ENCODE results near the gene TMEM81.

The TMEM81 gene

GRCh38 chr1:205058853-205059252 is 25.4 kb downstream of the TMEM81 start:
- no peak for DNase-seq (ENCODE audit: low read depth)

DNA sequence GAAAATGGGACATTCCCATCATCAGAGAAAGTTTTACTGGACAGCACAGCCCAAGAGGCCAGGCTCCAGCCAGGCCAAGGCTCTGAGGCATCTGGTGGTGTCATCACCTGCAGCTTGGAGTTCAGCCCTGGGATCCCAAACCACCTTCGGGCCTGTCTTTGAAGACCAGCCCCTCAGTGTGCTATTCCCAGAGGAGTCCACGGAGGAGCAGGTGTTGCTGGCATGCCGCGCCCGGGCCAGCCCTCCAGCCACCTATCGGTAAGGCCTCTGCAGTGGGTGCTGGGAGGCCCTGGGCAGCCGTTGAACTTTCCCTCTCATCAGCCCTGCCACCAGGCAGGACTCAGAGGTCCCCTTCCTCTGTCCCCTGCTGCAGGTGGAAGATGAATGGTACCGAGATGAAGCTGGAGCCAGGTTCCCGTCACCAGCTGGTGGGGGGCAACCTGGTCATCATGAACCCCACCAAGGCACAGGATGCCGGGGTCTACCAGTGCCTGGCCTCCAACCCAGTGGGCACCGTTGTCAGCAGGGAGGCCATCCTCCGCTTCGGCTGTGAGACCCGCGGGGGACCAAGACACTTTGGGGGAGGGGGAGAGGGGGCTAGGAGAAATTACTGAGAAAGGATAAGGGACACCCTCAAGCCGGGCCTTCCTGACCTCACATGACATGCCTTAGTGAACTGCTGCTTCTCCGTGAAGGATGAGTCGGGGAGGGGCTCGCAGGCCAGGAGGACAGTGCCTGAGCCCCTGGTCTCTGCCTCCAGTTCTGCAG is 26.3 kb downstream of the TMEM81 start:
- no peak for DNase-seq (ENCODE audit: low read depth)

- DNase-seq (ENCODE audit: low read depth) = no peak
Observed at GRCh38 chr1:205056956-205057568, 27.2 kb downstream of the TMEM81 start.

DNA sequence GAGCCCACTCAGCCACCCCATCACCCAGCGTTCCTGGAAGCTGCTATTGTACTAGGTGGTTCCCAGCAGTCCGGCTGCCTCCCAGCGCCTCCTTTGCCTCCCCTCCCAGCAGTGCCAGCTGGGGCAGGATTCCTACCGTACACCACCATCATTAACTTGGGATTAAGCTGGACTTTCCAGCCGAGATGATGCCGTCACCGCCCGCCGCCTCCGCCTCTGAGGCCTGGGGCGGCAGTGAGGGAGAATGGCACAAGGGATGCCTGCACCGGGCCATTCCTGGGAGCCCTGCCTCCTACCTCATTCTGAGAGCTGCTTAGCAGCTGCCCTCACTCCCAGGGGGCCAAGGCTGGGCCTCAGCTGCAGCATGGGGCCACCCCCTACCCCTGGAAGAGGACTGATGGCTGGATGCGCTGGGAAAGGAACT is 28.1 kb downstream of the TMEM81 start:
- no peak for DNase-seq (ENCODE audit: low read depth)

- DNase-seq (ENCODE audit: low read depth) = no peak
Observed at GRCh38 chr1:205054013-205054412, 30.2 kb downstream of the TMEM81 start.

DNA sequence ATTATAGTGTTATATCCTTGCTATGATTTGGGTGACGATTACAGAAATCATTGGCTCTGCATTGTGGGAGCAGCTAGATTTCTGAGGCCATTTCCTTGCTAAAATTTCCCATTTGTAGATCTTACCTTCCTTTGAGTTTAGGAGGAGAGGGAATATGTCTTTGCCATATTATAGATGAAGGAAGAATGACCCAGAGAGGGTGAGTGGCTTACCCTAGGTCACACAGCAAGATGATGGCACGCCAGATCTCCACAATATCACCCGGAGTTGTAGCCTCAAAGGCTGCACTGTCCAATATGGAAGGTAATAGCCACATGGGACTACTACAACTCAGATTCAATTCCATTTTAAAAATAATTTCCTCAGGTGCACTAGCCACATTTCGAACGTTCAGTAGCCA is 31.0 kb downstream of the TMEM81 start:
- no peak for DNase-seq (ENCODE audit: low read depth)

GRCh38 chr1:205052690-205053089 is 31.6 kb downstream of the TMEM81 start:
- no peak for DNase-seq (ENCODE audit: low read depth)

DNA sequence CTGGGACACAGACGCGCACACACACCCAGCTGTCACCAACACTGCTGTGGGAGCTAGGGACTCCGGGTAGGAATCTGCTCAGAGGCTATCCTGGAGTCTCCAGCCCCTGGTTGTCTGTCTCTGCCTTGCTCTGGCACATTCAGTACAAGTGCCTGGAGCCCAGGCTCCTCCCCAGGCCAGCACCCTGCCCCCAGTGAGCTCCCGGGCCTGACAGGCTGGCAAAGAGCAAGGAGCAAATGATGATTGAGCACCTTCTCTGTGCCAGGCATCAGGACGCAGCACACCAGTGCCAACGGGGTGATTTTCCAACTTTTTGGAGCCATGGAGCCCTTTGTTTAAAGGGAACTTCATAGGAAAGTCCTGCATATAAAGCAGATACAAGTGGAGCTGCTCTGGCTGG is 34.8 kb downstream of the TMEM81 start:
- no peak for DNase-seq (ENCODE audit: low read depth)

- no peak for DNase-seq (ENCODE audit: low read depth)
Observed at GRCh38 chr1:205048382-205048781, 35.9 kb downstream of the TMEM81 start.

GRCh38 chr1:205047764-205048231 is 36.5 kb downstream of the TMEM81 start:
- no peak for DNase-seq (ENCODE audit: low read depth)

DNA sequence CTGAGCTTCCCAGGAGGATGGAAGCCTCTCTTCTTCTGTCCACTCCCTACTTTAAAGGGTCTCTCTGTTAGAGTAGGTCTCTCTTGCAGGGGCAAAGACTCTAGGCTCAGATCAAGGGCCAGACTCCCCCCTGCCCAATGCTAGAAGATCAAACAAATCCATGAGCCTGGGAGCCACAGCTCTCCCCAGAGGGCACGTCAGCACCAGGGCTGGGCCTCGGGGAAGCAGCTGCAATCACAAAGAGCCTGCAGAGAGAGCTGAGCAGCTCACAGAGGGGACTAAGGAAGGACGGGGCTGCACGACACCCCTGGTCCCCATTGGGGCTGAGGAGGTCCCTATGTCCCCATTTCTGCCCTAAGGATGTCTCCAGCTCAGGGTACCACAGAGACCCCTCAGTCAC is 37.4 kb downstream of the TMEM81 start:
- no peak for DNase-seq (ENCODE audit: low read depth)

DNA sequence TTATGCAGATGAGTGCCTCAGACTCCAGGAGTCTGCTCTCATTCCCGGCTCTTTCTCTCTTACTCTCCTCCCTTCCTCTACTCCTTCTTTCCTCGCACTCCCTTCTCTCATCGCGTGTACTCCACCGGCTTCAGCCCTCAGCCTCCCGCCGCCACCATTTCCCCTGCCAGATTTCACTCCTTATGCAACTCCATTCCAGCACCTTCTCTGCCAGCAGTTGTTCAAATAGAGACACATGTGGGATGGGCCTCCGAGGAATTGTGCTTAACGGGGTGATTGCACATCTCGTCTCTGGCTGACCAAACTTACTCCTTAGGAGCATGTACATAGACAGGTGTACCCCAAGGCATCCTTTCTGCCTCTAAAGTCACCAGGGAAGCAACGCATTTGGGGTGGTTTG is 39.1 kb downstream of the TMEM81 start:
- no peak for DNase-seq (ENCODE audit: low read depth)

DNA sequence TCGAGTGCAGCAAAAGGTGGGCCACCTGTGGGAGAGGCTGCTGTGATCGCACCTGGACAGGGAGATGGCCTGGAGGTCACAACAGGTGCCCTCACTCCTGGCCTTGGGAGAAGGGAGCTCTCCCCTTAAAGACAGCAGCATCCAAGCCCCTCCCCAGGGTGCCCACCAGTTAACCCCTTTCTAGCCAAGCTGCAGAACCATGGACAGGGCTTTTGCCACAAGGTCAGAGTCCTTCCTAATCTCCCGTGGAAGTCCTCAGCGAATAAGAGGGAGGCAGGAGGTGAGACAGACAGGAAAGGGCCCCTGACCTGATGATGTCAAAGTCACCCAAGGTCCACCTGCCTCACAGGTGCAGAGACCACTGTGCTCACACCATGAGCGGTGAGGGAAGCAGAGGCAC is 39.5 kb downstream of the TMEM81 start:
- DNase-seq (ENCODE audit: low read depth) = no peak

DNA sequence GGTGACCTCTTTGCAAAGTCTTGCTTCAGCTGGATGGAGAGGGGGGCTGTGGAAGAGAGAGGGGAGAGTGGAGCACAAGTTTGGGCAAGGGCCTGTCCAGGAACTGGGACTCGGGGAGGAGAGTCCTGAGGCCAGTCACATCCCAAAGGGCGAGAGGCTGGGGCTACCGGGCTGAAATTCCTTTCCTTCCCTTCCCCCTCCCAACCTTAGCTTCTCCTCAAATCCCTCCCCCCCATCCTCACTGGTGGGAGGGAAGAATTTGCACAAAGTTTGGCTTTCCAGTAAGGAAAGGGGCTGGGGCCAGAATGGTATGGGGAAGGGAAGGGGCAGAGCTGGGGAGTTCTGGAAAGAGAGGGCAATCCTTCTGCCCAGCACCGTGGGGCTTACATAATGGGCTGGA is 40.4 kb downstream of the TMEM81 start:
- no peak for DNase-seq (ENCODE audit: low read depth)

GRCh38 chr1:205042911-205043806 is 41.1 kb downstream of the TMEM81 start, which contains the start of gene CNTN2:
Gene CNTN2, plus strand, starts transcription at chr1:205043212. Its CDS starts 9,974 bp downstream, at chr1:205053186.
- no peak for DNase-seq (ENCODE audit: low read depth)

DNA sequence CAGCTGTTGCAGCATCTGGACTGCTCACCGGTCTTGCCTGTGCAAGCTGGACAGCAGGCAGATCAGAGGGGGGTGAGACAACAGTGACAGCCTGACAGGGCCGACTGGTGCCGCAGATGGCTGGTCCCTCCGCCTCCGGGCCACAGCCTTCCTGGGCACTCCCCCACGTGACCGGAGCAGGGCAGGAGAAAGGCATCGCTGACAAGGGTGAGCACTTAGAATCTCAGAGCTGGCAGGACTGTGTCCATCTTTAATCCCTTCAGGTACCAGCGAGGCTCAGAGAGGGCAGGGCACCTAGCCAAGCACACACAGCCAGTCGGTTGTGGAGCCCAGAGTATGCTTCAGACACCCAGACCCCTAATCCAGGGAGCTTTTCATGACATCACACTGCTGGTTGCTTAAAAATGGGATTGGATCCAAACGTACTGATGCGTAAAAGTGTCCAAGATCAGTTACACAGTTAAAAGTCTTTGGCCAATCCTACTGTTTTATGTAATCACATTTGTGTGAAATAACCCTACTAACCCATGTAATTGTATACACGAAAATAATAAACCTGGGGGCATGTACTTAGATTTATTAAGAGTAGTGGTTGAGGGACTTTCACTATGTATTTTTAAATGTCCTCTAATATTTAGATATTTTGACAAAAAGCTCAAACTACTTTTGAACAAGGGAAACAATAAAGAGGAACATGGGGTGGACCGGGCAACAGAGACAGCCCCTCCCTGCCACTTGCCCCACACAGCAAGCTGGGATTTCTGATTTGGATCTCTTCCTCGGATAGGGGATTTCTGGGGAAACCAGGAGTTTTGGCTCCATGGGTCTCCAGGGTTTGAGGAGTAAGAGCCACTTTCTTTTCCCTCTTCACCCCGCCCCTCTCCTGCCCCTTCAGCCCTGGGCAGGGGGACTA is 42.0 kb downstream of the TMEM81 start:
- DNase-seq (ENCODE audit: low read depth) = no peak

DNA sequence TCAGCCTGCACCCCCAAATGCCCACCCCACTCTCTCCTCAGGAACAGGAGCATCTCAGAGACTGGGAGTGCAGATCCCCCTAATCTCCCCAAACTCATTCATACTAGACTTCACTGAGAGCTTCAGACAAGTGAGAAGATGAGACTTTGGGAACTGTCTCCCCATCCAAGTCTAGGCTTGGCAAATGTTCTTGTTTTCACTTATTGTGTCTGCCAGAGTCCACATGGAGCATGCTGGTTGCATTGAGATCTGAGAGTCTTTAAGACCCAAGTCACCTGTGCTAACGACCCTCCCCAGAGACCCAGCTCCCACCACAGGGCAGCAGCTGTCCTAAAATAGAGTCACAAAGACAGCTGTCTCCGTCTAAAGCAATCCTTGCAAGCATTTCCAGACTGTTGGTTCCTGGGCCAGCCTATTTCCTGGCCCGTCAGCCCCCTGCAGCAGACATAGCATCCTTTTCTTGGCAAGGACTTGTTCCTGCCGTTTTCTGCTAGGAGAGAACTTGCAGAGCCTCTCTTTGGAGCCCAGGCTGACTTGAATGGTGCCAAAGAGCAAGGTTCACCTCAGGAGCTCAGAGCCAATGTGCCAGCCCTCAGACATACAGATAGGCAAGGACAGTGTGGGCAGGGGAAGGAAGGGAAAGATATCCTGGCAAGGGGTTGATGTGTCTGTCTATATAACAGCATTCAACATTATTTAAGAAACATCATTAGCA is 43.1 kb downstream of the TMEM81 start:
- no peak for DNase-seq (ENCODE audit: low read depth)

DNA sequence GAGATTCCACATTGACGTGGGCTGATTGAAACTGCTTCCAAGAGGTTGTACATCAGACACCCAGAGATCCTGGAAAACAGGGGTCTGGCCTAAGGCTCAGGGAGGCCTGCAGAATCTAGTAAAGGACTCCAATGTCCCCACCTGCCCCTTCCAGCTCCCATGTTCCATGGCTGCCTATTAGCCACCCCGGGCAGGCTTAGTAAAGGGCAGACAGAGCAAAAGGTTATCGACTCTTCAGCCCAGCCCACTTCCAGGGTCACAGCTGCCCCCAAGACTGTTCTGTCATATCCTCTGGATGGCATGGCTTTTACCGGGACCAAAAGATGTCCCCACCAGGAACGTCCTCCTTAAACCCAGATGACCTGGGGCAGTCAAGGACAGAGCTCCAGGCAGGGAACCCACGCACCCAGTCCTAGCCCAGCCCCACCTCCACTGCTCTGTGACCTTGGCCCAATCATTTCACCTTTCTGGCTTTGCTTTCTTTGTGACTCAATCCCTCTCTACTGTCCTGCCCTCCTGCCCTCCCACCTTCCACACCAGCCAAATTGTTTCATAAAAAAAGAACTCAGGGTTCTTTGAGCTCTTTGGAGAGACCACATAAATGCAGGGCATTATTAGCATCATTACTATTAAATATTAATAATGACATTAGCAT is 46.0 kb downstream of the TMEM81 start:
- no peak for DNase-seq (ENCODE audit: low read depth)

DNA sequence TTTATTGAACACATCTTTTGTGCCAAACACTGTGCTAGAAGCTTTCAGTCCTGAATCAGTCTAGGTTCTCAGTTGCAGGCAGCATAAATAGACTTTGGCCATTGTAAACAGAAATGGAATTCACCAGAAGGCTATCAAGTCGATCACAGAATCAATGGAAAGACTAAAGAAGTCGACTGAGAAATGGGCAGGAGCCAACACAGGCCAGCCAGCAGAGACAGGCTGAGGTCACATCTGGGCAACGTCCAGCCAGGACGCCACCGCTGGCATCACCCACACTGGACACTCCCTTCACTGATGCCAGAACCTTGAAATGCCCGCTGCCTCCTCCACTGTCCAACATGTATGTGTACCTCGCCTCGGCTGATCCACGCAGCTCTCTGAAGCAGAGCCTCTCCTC is 46.7 kb downstream of the TMEM81 start:
- no peak for DNase-seq (ENCODE audit: low read depth)
